GM19238 (cell line): ENCODE data around the gene FKBP1B.
"Not testable (repeated sequence)": the region's sequence is repeated elsewhere in the genome, so short reads cannot be mapped to it uniquely, and the experiment has no call there.

Experiments used
- DNase-seq: peaks from one replicate; pipeline ENCODE4 v3.0.0; 2011; ENCODE audit warnings: low spot score; ENCODE audit not compliant: insufficient read length

The FKBP1B gene

GRCh38 chr2:24049485-24050021 is at the start of gene FKBP1B:
Gene FKBP1B (plus strand): TSS chr2:24049741. CDS start chr2:24049850, 109 bp downstream.
- DNase-seq: no peak

DNA sequence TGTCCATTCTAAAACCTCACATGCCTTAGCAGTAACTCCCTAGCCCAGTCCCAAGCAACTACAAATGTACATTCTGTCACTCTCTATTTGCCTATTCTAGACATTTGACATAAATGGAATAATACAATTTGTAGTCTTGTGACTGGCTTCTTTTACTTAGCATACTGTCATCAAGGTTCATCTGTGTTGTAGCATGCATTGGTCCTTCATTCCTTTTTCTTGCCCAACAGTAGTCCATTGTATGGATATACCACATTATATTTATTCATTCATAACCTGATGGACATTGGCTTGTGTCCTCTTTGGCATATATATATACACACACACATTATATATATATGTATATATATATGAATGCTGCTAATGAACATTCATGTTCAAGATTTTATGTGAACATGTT is 41.8 kb upstream of the FKBP1B start:
- DNase-seq: no peak

GRCh38 chr2:24008672-24009366 is 40.7 kb upstream of the FKBP1B start:
- no peak for DNase-seq

GRCh38 chr2:24009367-24009679 is 40.2 kb upstream of the FKBP1B start:
- DNase-seq: no peak

DNA sequence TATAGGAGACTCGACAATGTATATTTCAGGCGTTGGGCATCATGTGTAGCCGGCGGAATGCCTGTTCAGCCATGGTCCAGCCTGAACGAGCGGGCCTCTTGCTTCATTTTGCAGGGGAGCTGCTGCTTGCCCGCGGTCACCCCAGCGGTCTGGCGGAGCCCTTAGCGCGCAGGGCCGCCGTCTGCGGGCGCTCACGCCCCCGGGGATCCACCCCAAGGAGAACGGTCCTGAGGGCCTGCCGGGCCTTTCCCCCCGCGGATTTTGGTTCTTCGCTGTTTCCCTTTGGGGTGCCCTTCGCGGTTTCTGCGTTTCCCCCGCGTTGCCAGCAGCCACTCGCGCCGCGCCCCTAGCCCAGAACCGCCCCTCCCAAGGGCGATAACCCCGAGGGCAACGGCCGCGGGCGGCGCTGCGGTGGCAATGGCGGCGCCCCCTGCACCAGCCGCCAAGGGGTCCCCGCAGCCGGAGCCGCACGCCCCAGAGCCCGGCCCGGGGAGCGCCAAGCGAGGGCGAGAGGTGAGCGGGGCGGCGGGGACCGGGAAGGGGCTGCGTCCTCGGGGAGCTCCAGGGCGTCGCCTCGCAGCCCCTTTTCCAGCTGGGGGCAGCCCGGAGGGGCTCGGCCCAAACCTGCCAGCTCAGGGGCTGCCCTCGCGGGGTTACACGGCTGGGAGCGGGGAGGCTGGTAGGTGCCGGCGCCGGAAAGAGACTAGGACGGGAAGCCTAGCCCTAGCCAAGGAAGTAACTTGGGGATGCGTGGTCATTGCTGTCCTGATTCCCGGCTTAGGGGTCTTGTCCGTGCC is 39.7 kb upstream of the FKBP1B start, which contains the start of gene MFSD2B:
TSS of gene MFSD2B (plus strand) at position 406 of the 797 bp plus-strand sequence. CDS start at position 418, 12 bp downstream.
- DNase-seq: no peak

DNA sequence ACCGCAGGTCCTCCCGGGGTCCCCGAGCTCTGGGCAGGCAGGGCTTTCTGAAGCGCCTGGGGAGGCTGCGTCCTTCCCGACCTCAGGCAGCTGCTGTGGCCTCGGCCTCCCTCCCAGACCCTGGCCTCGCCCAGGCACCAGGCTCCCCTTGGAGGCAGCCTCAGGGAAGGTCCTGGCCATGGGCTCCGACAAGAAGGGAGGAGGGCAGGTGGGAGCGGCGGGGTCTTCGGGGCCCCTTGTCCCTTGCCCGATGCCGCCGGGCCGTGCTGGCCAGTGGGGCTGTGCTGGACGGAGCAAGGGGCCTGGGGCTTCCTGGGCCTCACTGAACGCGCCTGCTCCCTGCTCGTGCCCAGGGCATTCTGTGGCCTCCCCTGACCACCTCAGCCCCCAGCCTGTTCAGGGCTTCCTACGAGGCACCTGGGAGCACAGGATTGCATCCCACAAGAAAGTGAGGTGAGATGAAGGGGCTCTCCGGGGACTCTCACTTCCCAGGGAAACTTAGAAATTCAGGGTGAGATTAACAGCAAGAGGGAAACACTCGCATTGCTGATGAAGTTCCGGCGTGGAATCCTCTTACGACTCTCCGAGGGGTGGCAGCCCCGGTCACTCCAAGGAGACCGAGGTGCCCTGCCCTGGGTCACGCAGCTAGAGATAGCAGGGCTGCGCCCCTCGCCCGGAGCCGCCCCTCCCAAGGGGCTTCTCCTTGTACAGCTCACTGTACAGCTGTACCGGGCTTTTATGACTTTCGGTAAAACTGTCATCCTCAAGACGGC is 38.9 kb upstream of the FKBP1B start:
- DNase-seq: no peak

- DNase-seq: no peak
Measured at GRCh38 chr2:24011250-24012104, 38.1 kb upstream of the FKBP1B start.

GRCh38 chr2:24012521-24013188 is 36.9 kb upstream of the FKBP1B start:
- DNase-seq: no peak

DNA sequence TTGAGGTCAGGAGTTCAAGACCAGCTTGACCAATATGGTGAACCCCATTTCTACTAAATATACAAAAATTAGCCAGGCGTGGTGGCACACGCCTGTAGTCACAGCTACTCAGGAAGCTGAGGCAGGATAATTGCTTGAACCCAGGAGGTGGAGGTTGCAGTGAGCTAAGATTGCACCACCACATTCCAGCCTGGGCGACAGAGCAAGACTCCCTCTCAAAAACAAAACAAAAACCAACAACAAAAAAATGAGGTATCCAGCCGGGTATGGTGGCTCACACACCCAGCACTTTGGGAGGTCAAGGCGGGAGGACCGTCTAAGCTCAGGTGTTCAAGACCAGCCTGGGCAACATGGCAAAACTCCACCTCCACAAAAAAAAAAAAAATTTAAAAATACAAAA is 34.6 kb upstream of the FKBP1B start:
- not testable (repeated sequence) for DNase-seq

- DNase-seq: no peak
Measured at GRCh38 chr2:24015562-24016375, 33.8 kb upstream of the FKBP1B start.

GRCh38 chr2:24016376-24016761 is 33.2 kb upstream of the FKBP1B start:
- DNase-seq: no peak

- DNase-seq: no peak
Measured at GRCh38 chr2:24016853-24017703, 32.5 kb upstream of the FKBP1B start.

DNA sequence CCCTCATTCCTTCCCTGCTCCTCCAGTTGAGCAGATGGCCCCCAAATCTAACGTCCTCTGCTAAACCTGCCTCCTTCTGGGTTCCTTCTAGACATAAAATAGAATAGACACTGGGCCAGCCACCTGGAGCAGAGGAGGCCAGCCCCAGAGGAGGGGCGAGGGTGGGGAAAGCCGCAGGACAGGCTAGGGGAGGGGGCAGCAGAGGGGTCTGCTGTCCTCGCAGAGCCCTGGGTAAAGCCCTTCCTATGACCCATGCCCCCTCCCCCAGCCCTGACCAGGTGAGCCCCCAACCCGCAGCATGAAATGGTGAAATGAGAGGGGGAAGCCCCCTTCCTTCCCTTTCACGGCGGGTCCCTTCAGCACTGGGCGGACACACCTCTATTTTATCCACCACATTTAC is 31.8 kb upstream of the FKBP1B start:
- no peak for DNase-seq

DNA sequence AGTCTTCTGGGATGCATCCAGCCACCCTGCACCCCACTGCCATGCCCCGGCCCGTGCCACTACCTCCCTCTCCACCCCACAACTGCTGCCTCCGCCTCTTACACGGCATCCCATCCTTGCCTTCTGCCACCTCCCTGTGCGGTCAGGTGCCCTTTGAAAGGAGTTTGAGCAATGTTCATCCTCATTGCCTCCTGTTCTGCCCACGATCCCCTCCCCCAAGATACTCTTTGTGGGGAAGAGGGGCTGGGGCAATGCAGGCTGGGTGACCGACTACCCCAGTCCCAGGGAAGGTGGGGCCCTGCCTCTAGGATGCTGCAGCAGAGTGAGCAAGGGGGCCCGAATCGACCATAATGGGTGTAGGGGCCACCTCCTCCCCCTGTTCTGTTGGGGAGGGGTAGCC is 31.3 kb upstream of the FKBP1B start:
- DNase-seq: no peak

DNA sequence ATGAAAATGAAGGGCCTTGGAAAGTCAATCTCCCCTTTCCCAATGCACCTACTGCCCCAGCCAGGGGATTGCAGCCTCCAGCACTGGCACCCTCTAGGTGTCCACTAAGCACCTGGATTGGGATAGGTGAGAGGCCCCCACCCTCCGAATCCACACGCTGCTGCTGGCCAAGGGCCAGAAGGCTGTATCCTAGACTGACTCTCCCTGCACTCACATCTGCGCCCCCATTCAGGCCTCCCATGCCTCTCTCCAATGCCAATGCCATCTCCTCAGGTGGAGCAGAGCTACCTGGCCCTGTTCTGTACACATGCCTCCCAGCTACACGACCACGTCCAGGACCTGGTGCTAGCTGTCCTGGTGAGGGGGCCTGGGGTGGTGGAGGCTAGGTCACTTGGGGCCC is 29.8 kb upstream of the FKBP1B start:
- no peak for DNase-seq

DNA sequence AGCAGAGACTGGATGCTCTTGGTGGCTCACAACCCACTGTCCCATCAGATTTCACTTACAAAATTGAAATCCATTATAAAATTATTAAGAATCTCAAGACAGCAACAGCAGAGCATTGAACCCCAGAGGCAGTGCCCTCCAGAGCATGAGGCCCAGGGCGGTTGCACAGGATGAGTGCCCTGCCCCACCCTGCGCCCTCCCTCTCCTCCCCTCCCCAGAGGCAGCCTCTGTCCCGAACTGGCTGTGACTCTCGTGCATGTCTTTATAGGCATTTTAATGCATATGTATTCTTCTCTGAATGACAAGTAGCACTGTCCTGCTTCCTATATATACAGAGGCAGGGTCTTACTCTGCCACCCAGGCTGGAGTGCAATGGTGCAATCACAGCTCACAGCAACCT is 29.3 kb upstream of the FKBP1B start:
- DNase-seq: no peak

DNA sequence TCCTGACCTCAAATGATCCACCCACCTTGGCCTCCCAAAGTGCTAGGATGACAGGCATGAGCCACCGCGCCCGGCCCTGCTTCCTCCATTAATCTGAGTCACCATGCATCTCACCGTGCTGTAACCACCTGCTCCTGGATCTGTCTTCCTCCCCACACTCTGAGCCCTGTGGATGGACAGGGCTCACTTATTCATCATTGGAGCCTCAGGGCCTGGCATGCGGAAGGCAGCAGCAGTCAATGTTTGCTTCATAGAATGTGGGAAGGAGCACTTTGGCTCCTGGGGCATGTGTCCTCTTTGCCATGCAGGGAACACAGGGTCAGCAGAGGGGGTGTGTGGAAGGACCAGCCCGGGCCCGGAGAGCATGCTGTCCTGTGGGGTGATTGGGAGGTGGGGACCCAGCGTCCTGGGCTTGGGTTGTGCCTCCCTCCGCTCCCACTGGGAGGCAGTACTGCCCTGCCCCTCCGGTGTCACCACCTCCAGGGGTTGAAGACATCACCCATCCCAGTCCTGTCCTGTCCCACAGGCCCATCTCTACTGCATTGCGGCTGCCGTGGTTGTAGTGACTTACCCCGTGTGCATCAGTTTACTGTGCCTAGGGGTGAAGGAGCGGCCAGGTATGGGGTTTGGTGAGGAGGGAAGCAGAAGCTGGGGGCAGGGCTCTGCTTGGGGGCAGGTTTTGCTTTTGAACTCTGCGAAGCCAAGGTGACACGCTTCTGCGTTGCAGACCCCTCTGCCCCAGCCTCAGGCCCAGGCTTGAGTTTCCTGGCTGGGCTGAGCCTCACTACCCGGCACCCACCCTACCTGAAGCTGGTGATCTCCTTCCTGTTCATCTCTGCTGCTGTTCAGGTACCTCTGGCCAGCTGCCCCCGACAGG is 28.2 kb upstream of the FKBP1B start:
- no peak for DNase-seq
